Heart right ventricle (tissue), 16 donors: Measurements from ENCODE around the gene SALL4. TPM values are rescaled to one million over a fixed set of nuclear protein-coding genes. Genes with fewer than 3 reads are reported as not detected.
"Not testable (repeated sequence)": the region's sequence is repeated elsewhere in the genome, so short reads cannot be mapped to it uniquely, and the experiment has no call there.

Experiments used
- ATAC-seq, 8 donors: fragments of 200-7000 bp; cut with Tn5 transposase; one replicate each; pipeline ENCODE4 v1.9.1; 2020; ENCODE audit warnings: mild to moderate bottlenecking in 8 of 8, moderate library complexity in 8 of 8, moderate number of reproducible peaks in 1 of 8
- DNase-seq, 2 donors: peaks; one replicate each; pipeline ENCODE4 v3.0.0-alpha.2; 2020
- H3K27ac ChIP-seq, 10 donors: fragments of 200-600 bp; sonication (generic) in 2 of 10; one replicate each; pipeline versions ENCODE4 v1.5.0 to v1.8.0; 2020 to 2022; ENCODE audit warnings: mild to moderate bottlenecking in 3 of 10
- H3K27me3 ChIP-seq, 7 donors: fragments of 200-600 bp; one replicate each; pipeline ENCODE4 v1.8.0; 2021 to 2022; ENCODE audit warnings: mild to moderate bottlenecking in 2 of 7
- H3K36me3 ChIP-seq, 9 donors: fragments of 200-600 bp; sonication (generic) in 1 of 9; one replicate each; pipeline versions ENCODE4 v1.5.0 to v1.8.0; 2020 to 2022; ENCODE audit warnings: mild to moderate bottlenecking in 2 of 9
- H3K4me1 ChIP-seq, 9 donors: fragments of 200-600 bp; sonication (generic) in 1 of 9; one replicate each; pipeline versions ENCODE4 v1.5.0 to v1.8.0; 2020 to 2022; ENCODE audit warnings: mild to moderate bottlenecking in 4 of 9
- H3K4me3 ChIP-seq, 10 donors: fragments of 200-600 bp; sonication (generic) in 2 of 10; one replicate each; pipeline versions ENCODE4 v1.5.0 to v1.8.0; 2020 to 2022; ENCODE audit warnings: mild to moderate bottlenecking in 7 of 10, moderate library complexity in 2 of 10
- H3K9me3 ChIP-seq, 11 donors: fragments of 200-600 bp in 10 of 11; sonication (generic) in 2 of 11; one replicate each; pipeline versions ENCODE4 v1.5.0 to v1.8.0; 2013 to 2022; ENCODE audit warnings: mild to moderate bottlenecking in 2 of 11, control low read depth in 1 of 11, moderate library complexity in 1 of 11
- WGBS, 2 donors: extraction: QIAGEN DNeasy Blood & Tissue Kit; methylation state at CpG; one replicate each; pipeline ENCODE4 v1.1.7; 2013; ENCODE audit warnings: inconsistent platforms in 1 of 2; 5-methylcytosine and 5-hydroxymethylcytosine counted together
- intact Hi-C, 10 donors: fragments of 100-400 bp; cut with DNase I; formaldehyde crosslinking; loops; one replicate each; pipeline versions ENCODE4 v1.11.1 to v1.14.2; 2022
- polyA plus RNA-seq, 2 donors: library from polyadenylated mRNA; stranded (reverse); fragments of 200-250 nt; gene quantifications; one replicate each; pipeline ENCODE4 v1.2.3, GENCODE V29; 2013
- total RNA-seq, 10 donors: library from RNA; stranded (reverse); fragmentation: NEBNext Ultra II Directional in 3 of 10; extraction: Animal tissue kit (Norgen Biotek cat#: 25700) in 3 of 10; gene quantifications; one replicate each; pipeline versions ENCODE4 v1.2.1 to v1.2.4, GENCODE V29; 2021 to 2023
- TF ChIP-seq, protein P1 (sequence below), 9 donors: fragments of 200-600 bp; sonication (generic) in 2 of 9; IDR thresholded peaks; one replicate each; pipeline versions ENCODE4 v1.5.0 to v1.8.0; 2021 to 2022; ENCODE audit warnings: antibody characterized with exemption in 9 of 9, mild to moderate bottlenecking in 5 of 9, moderate library complexity in 1 of 9
- donor health status: Arrhythmogenic right ventricular cardiomyopathy.
- donor health status: ischemic (EF 13 %, LVEDD 7.1; RV severe dilation, severe dysfunction).
- donor health status: healthy with polysubstance abuse.
- donor health status: DM: no; HTN: yes; CAD: no.
- donor health status: DM: no; HTN: no; CAD: no.
- donor health status: ischemic (EF 25% LVEDD 6.9; RV normal size, moderate dysfunction).
- donor health status: ischemic (EF 25% LVEDD 5.7; RV mildly dilated, moderate dysfunction).
- donor health status: healthy.
- donor health status: DM: yes; HTN: yes; CAD: no.
- donor health status: Ischemic cardiomyopathy.
- donor health status: ischemic (EF 35%, LVEDD 5.7; RV mildly dilated, moderate dysfunction).
- donor health status: nonischemic (EF 11% LVEDD 7.7; RV severe dilation, severe dysfunction).
- donor health status: DM: yes; HTN: yes; CAD: no.
- donor health status: PGD.
- donor health status: ischemic (EF 29% LVEDD 5.4; RV normal size, mild dysfunction).
- donor health status: nonischemic (EF 23%, LVEDD 6.1; RV moderate dilation, normal function).

The SALL4 gene
- total and polyA plus RNA-seq, 12 donors = 0.01 to 0.22 (median 0.06) TPM; not detected in 6

DNA sequence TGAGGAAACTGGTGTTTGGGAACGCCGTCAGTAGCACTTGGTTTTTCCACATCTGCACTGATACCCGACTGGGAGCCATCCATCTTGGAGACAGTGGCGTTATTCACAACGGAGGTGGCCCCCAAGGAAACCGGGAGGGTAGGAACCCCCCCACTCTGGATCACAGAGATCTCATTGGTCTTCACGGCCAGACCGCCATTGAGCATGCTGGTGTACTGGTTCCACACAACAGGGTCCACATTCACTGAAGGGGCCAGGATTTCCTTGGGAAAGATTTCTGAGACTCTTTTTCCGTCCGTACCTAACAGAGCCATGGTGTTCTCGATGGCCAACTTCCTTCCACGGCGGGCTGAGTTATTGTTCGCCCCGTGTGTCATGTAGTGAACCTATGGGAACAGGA is 18.0 kb downstream of the SALL4 start:
- peaks cover 0 to 3% (median 0%) of the 10 kb centered on the region in 7 donors for H3K27me3 ChIP-seq
- H3K4me1 ChIP-seq = no peaks in the 10 kb centered on the region
- intact Hi-C loops = no loop called here
- no peak for ATAC-seq
- H3K27ac ChIP-seq = no peak overlapping the region
- 82 to 89% methylated on average over 15 of the region's 15 CpGs for WGBS, 2 donors
- H3K9me3 ChIP-seq = peaks cover 0 to 12% (median 5%) of the 10 kb centered on the region in 11 donors
- TF ChIP-seq, protein P1, sequence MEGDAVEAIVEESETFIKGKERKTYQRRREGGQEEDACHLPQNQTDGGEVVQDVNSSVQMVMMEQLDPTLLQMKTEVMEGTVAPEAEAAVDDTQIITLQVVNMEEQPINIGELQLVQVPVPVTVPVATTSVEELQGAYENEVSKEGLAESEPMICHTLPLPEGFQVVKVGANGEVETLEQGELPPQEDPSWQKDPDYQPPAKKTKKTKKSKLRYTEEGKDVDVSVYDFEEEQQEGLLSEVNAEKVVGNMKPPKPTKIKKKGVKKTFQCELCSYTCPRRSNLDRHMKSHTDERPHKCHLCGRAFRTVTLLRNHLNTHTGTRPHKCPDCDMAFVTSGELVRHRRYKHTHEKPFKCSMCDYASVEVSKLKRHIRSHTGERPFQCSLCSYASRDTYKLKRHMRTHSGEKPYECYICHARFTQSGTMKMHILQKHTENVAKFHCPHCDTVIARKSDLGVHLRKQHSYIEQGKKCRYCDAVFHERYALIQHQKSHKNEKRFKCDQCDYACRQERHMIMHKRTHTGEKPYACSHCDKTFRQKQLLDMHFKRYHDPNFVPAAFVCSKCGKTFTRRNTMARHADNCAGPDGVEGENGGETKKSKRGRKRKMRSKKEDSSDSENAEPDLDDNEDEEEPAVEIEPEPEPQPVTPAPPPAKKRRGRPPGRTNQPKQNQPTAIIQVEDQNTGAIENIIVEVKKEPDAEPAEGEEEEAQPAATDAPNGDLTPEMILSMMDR (IDR thresholded peaks at IDR 0.05) = no peak
- H3K36me3 ChIP-seq = no peaks in the 10 kb centered on the region
- H3K4me3 ChIP-seq = no peak overlapping the region
- no peak for DNase-seq

DNA sequence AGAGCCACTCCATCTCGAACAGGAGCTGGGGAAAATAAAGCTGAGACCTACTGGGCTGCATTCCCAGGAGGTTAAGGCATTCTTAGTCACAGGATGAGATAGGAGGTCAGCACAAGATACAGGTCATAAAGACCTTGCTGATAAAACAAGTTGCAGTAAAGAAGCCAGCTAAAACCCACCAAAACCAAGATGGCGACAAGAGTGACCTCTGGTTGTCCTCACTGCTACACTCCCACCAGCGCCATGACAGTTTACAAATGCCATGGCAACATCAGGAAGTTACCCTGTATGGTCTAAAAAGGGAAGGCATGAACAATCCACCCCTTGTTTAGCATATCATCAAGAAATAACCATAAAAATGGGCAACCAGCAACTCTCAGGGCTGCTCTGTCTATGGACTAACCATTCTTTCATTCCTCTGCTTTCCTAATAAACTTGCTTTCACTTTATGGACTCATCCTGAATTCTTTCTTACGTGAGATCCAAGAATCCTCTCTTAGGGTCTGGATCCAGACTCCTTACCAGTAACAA is 24.0 kb downstream of the SALL4 start:
- H3K27me3 ChIP-seq, intact Hi-C loops, H3K4me3 ChIP-seq, DNase-seq, H3K27ac ChIP-seq, ATAC-seq, H3K36me3 ChIP-seq, H3K4me1 ChIP-seq: not testable (repeated sequence)
- H3K9me3 ChIP-seq = peaks cover 0 to 25% (median 6%) of the 10 kb centered on the region in 11 donors
- WGBS, 2 donors = 85 to 91% methylated on average over 4 of the region's 4 CpGs

DNA sequence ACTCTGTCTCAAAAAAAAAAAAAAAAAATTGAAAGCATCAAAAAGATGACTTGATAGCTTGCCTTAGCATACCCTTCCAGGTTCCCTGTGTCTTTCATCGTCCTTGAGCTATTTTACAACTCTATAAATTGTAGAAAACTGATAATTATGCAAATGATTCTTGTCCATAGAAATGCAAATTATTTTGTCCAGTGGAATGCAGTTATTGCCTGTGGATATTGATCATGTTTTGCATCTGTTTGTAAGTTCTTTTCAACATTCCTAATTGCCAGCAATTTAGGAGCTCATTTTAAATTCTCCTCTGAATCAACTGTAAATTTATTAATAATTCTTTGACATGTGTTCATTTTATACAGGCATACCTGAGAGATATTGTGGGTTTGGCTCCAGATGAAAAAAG is 27.1 kb downstream of the SALL4 start:
- Histone ChIP-seq H3K27me3 (peaks cover 0 to under 1% (median 0%) of the 10 kb centered on the region in 7 donors), H3K4me1 (no peaks in the 10 kb centered on the region), H3K4me3 (no peak overlapping the region), H3K36me3 (no peaks in the 10 kb centered on the region), H3K9me3 (peaks cover 0 to 22% (median 6%) of the 10 kb centered on the region in 11 donors), H3K27ac (no peak overlapping the region)
- TF ChIP-seq, protein P1 (IDR thresholded peaks at IDR 0.05) = no peak
- no peak for DNase-seq
- WGBS, 2 donors = 85 to 93% methylated on average over 1 of the region's 1 CpG
- intact Hi-C loops = no loop called here
- no peak for ATAC-seq

DNA sequence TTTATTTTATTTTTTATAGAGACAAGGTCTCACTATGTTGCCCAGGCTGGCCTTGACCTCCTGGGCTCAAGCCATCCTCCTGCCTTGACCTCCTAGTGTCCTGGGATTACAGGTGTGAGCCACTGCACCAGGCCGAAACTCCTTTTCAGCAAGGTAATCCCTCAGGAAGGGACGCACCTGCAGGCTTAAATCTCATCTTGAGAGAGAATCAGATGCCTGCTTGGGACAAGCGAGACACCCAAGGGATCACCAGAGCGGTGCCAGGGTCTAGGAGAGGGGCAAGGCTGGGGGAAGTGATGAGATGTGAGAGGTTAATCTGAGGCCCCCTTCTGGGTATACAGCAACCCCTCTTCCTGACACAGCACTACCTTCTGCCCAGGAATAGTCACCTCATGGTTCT is 30.1 kb downstream of the SALL4 start:
- H3K27me3 ChIP-seq = peaks cover 0 to 24% (median 0%) of the 10 kb centered on the region in 7 donors
- H3K9me3 ChIP-seq = no peaks in the 10 kb centered on the region
- intact Hi-C loops = no loop called here
- peaks cover 0 to 12% (median 5%) of the 10 kb centered on the region in 9 donors for H3K4me1 ChIP-seq
- H3K27ac ChIP-seq = no peak overlapping the region
- 95 to 99% methylated on average over 4 of the region's 4 CpGs for WGBS, 2 donors
- H3K36me3 ChIP-seq = no peaks in the 10 kb centered on the region
- ATAC-seq (no peak), DNase-seq (no peak)
- H3K4me3 ChIP-seq = no peak overlapping the region
- TF ChIP-seq, protein P1 (IDR thresholded peaks at IDR 0.05) = no peak

DNA sequence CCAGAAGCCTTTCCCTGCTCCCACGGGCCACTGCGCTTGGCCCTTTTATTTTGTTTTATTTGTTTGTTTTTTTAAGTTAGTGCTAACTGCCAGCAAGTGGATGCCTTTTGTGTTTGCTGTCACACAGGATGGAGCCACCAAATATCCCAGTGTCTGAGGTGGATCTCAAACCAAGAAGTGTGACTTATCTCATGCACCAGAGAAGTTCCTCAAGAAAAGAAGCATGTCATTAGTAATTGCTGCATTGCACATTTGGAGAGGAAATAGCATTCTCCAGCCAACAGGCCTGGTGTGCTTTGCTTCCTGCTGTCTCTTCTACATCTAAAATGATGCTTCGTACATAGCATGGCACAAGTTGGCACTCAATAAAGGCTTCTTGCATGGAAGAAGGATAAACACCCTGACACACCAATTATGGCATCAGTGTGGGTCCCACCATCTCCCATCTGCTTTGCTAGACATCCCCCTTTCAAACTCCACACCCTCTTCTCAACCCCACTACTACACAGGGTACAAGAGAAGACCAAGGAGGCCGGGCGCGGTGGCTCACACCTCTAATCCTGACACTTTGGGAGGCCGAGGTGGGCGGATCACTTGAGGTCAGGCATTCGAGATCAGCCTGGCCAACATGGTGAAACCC is 32.2 kb downstream of the SALL4 start:
- WGBS, 2 donors = 91 to 92% methylated on average over 9 of the region's 9 CpGs
- H3K4me1 ChIP-seq = peaks cover 0 to 19% (median 6%) of the 10 kb centered on the region in 9 donors
- H3K27me3 ChIP-seq = peaks cover 0 to 36% (median 0%) of the 10 kb centered on the region in 7 donors
- no peak overlapping the region for H3K27ac ChIP-seq
- intact Hi-C loops = loop anchor here in 2 of 10 donors (10.0 kb wide), 1 partner anchor 115 kb away; no protein-coding TSS in a partner anchor
- no peaks in the 10 kb centered on the region for H3K9me3 ChIP-seq
- H3K4me3 ChIP-seq = no peak overlapping the region
- no peaks in the 10 kb centered on the region for H3K36me3 ChIP-seq
- TF ChIP-seq, protein P1 (IDR thresholded peaks at IDR 0.05) = no peak
- ATAC-seq (no peak), DNase-seq (no peak)
